ENCODE measurements around the gene FOXK1.

DNA sequence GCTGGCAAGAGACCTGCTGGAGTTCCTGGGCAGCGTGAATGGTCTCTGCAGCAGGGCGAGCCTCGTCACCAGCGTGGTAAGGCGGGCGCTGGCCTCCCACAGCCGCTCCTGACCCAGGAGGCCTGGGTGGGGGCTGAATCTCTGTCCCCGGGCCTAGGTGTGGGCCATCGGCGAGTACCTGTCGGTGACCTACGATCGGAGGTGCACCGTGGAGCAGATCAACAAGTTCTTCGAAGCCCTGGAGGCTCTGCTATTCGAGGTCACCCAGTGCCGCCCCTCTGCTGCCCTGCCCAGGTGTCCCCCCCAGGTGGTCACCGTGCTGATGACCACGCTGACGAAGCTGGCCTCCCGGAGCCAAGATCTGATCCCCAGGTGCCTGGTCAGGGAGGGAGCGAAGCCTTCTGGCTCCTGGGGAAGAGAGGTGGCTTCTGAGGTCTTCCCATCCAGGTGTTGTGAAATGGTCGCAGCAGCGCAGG lies 108.5 kb downstream of the FOXK1 start:
- no peak for TF ChIP-seq SALL2 (tag by site-specific recombination; IDR thresholded peaks at IDR 0.05; ENCODE audit: borderline replicate concordance)
- TF ChIP-seq ZNF768 (tag by site-specific recombination; IDR thresholded peaks at IDR 0.05): no peak
- TF ChIP-seq ZNF514 (tag by site-specific recombination; IDR thresholded peaks at IDR 0.05): no peak
- no peak for TF ChIP-seq BCL11A (tag by site-specific recombination; IDR thresholded peaks at IDR 0.05; ENCODE audit: low read depth)
- TF ChIP-seq, protein P1, sequence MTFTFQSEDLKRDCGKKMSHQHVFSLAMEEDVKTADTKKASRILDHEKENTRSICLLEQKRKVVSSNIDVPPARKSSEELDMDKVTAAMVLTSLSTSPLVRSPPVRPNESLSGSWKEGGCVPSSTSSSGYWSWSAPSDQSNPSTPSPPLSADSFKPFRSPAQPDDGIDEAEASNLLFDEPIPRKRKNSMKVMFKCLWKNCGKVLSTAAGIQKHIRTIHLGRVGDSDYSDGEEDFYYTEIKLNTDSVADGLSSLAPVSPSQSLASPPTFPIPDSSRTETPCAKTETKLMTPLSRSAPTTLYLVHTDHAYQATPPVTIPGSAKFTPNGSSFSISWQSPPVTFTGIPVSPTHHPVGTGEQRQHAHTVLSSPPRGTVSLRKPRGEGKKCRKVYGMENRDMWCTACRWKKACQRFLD (tag by site-specific recombination; IDR thresholded peaks at IDR 0.05): no peak
- TF ChIP-seq, protein P2, sequence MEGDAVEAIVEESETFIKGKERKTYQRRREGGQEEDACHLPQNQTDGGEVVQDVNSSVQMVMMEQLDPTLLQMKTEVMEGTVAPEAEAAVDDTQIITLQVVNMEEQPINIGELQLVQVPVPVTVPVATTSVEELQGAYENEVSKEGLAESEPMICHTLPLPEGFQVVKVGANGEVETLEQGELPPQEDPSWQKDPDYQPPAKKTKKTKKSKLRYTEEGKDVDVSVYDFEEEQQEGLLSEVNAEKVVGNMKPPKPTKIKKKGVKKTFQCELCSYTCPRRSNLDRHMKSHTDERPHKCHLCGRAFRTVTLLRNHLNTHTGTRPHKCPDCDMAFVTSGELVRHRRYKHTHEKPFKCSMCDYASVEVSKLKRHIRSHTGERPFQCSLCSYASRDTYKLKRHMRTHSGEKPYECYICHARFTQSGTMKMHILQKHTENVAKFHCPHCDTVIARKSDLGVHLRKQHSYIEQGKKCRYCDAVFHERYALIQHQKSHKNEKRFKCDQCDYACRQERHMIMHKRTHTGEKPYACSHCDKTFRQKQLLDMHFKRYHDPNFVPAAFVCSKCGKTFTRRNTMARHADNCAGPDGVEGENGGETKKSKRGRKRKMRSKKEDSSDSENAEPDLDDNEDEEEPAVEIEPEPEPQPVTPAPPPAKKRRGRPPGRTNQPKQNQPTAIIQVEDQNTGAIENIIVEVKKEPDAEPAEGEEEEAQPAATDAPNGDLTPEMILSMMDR (tag by site-specific recombination; IDR thresholded peaks at IDR 0.05): no peak
- TF ChIP-seq, protein P3, sequence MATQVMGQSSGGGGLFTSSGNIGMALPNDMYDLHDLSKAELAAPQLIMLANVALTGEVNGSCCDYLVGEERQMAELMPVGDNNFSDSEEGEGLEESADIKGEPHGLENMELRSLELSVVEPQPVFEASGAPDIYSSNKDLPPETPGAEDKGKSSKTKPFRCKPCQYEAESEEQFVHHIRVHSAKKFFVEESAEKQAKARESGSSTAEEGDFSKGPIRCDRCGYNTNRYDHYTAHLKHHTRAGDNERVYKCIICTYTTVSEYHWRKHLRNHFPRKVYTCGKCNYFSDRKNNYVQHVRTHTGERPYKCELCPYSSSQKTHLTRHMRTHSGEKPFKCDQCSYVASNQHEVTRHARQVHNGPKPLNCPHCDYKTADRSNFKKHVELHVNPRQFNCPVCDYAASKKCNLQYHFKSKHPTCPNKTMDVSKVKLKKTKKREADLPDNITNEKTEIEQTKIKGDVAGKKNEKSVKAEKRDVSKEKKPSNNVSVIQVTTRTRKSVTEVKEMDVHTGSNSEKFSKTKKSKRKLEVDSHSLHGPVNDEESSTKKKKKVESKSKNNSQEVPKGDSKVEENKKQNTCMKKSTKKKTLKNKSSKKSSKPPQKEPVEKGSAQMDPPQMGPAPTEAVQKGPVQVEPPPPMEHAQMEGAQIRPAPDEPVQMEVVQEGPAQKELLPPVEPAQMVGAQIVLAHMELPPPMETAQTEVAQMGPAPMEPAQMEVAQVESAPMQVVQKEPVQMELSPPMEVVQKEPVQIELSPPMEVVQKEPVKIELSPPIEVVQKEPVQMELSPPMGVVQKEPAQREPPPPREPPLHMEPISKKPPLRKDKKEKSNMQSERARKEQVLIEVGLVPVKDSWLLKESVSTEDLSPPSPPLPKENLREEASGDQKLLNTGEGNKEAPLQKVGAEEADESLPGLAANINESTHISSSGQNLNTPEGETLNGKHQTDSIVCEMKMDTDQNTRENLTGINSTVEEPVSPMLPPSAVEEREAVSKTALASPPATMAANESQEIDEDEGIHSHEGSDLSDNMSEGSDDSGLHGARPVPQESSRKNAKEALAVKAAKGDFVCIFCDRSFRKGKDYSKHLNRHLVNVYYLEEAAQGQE (tag by site-specific recombination; IDR thresholded peaks at IDR 0.05): no peak
- TF ChIP-seq ZNF146 (tag by site-specific recombination; IDR thresholded peaks at IDR 0.05): no peak
- no peak for TF ChIP-seq ZNF239 (tag by site-specific recombination; IDR thresholded peaks at IDR 0.05)
- TF ChIP-seq ZNF549 (tag by site-specific recombination; IDR thresholded peaks at IDR 0.05): no peak
- no peak for TF ChIP-seq ZNF48 (tag by site-specific recombination; IDR thresholded peaks at IDR 0.05)
